Measurements from ENCODE around the gene IFNA5. TPM values are rescaled to one million over a fixed set of nuclear protein-coding genes. Genes with fewer than 3 reads are reported as not detected.

The IFNA5 gene
- total RNA-seq, 3 donors from 2014 or later = 0.41 TPM; not detected in 2

DNA sequence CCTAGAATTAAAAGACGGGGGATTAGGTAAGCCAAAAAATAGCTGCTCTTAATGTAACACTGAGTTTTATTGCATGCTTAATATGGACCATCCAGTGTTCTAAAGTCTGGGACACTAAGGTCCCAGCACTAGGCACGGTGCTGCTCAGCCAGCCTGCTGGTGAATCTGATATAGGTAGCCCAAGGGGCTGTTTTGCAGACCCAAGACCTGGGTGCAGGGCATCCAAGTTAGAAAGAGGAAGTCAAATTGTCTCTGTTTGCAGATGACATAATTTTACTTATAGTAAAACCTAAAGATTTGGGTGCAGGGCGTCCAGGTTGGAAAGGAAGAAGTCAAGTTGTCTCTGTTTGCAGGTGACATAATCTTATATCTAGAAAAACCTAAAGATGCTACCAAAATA, 17.8 kb downstream of the IFNA5 start:
- no peaks in the 10 kb centered on the region for H3K4me1 ChIP-seq (ENCODE audit: low read depth)
- ATAC-seq (no peak), DNase-seq (no peak)
- no peaks in the 10 kb centered on the region for H3K9me3 ChIP-seq
- H3K4me3 ChIP-seq = no peak overlapping the region
- H3K36me3 ChIP-seq (ENCODE audit: low read depth) = no peaks in the 10 kb centered on the region
- TF ChIP-seq, protein P1, sequence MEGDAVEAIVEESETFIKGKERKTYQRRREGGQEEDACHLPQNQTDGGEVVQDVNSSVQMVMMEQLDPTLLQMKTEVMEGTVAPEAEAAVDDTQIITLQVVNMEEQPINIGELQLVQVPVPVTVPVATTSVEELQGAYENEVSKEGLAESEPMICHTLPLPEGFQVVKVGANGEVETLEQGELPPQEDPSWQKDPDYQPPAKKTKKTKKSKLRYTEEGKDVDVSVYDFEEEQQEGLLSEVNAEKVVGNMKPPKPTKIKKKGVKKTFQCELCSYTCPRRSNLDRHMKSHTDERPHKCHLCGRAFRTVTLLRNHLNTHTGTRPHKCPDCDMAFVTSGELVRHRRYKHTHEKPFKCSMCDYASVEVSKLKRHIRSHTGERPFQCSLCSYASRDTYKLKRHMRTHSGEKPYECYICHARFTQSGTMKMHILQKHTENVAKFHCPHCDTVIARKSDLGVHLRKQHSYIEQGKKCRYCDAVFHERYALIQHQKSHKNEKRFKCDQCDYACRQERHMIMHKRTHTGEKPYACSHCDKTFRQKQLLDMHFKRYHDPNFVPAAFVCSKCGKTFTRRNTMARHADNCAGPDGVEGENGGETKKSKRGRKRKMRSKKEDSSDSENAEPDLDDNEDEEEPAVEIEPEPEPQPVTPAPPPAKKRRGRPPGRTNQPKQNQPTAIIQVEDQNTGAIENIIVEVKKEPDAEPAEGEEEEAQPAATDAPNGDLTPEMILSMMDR (IDR thresholded peaks at IDR 0.05) = no peak
- intact Hi-C loops (cut with DNase I, micrococcal nuclease) = no loop called here

DNA sequence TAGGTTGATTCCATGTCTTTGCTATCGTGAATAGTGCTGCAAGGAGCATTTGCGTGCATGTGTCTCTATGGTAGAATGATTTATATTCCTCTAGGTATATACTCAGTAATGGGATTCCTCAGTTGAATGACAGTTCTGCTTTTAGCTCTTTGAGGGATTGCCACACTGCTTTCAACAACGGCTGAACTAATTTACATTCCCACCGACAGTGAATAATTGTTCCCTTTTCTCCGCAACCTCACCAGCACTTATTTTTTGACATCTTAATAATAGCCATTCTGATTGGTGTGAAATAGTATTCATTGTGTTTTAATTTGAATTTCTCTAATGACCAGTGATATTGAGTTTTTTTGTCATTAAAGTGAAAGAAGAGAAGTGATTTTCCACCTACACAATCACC, 18.5 kb downstream of the IFNA5 start:
- ATAC-seq (no peak), DNase-seq (no peak)
- TF ChIP-seq, protein P1 (IDR thresholded peaks at IDR 0.05) = no peak

DNA sequence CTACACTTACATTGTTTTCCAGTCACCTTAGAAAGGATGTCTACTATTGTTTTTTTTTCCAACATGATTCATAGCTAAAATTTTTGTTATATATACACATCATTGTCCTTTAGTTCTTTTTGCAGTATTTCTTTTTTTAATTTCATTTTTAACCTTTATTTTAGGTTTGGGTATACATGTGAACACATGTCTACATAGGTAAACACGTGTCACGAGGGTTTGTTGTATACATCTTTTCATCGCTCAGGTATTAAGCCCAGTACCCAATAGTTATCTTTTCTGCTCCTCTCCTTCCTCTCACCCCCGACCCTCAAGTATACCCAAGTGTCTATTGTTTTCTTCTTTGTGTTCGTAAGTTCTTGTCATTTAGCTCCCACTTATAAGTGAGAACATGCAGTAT, 19.0 kb downstream of the IFNA5 start:
- H3K4me1 ChIP-seq (ENCODE audit: low read depth) = no peaks in the 10 kb centered on the region
- TF ChIP-seq, protein P1 (IDR thresholded peaks at IDR 0.05) = no peak

More for the DNA sequence above, 18.5 kb downstream of the IFNA5 start:
- H3K9me3 ChIP-seq = no peaks in the 10 kb centered on the region
- no peak overlapping the region for H3K4me3 ChIP-seq
- intact Hi-C loops (cut with DNase I, micrococcal nuclease) = no loop called here
- no peaks in the 10 kb centered on the region for H3K36me3 ChIP-seq (ENCODE audit: low read depth)
- H3K4me1 ChIP-seq (ENCODE audit: low read depth) = no peaks in the 10 kb centered on the region

DNA sequence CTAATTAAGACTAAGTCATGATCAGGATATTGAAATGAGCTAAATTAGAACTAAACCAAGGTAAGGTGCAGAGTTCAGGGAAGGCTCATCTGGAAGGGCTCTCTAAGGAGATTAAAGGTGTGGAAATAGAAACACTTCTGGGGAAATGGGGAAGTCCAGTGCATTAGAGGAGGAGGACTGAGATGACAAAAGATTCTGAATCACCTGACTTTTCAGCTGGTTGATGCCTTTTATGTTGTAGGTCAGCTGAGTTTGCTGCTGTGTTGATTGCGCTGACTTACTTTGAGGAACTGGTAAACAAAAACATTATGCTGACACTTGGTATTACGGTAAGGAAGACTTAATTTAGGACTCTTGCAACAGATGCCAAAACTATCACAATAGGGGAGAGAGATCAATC, 23.8 kb downstream of the IFNA5 start:
- TF ChIP-seq, protein P1 (IDR thresholded peaks at IDR 0.05) = no peak
- H3K4me3 ChIP-seq = no peak overlapping the region
- no peaks in the 10 kb centered on the region for H3K4me1 ChIP-seq (ENCODE audit: low read depth)
- no peaks in the 10 kb centered on the region for H3K36me3 ChIP-seq (ENCODE audit: low read depth)
- ATAC-seq (no peak), DNase-seq (no peak)
- intact Hi-C loops (cut with DNase I, micrococcal nuclease) = no loop called here
- no peaks in the 10 kb centered on the region for H3K9me3 ChIP-seq

More for the DNA sequence above, 19.0 kb downstream of the IFNA5 start:
- no peak for DNase-seq
- ATAC-seq = no peak
- intact Hi-C loops (cut with DNase I, micrococcal nuclease) = no loop called here
- H3K4me3 ChIP-seq = no peak overlapping the region
- no peaks in the 10 kb centered on the region for H3K36me3 ChIP-seq (ENCODE audit: low read depth)
- H3K9me3 ChIP-seq = no peaks in the 10 kb centered on the region

DNA sequence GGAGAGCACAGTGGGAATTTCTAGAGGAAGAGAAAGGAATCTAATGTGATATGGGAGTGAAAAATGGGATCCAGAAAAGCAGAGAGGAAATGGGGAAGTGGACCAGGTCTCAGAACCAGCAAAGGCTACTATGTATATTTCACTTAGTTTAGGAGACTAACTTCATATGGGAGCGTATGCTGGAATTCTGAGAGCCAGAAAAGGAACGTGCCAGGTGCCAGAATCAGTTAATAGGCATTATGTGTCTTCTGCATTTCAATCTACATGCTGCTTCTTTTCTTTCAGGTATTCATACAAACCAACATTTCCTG, 36.8 kb downstream of the IFNA5 start:
- Histone ChIP-seq H3K4me1 (ENCODE audit: low read depth) (no peaks in the 10 kb centered on the region), H3K4me3 (no peak overlapping the region), H3K36me3 (ENCODE audit: low read depth) (no peaks in the 10 kb centered on the region), H3K9me3 (no peaks in the 10 kb centered on the region)
- no peak for ATAC-seq
- no peak for DNase-seq
- TF ChIP-seq, protein P1 (IDR thresholded peaks at IDR 0.05) = no peak
- intact Hi-C loops (cut with DNase I, micrococcal nuclease) = no loop called here

Measured in mucosa of descending colon (tissue), 3 donors.